NT2/D1 (cell line): ENCODE measurements around the gene KCTD11.

Experiments
- DNase-seq: peaks from one replicate; pipeline ENCODE4 v3.0.0-alpha.2; 2011; ENCODE audit warnings: low read depth, low spot score
- H3K27me3 ChIP-seq: 2 replicates; pipeline ENCODE4 v1.6.0; 2011; ENCODE audit warnings: mild to moderate bottlenecking; ENCODE audit not compliant: insufficient read length, insufficient read depth
- H3K36me3 ChIP-seq: 2 replicates; pipeline ENCODE4 v1.6.1; 2011; ENCODE audit warnings: mild to moderate bottlenecking, low read length, mixed read lengths; ENCODE audit not compliant: insufficient read depth, insufficient read length
- H3K4me1 ChIP-seq: 2 replicates; pipeline ENCODE4 v1.5.1; 2011; ENCODE audit not compliant: insufficient read depth, insufficient read length
- H3K4me3 ChIP-seq: 2 replicates; pipeline ENCODE4 v1.5.1; 2011; ENCODE audit warnings: low read depth; ENCODE audit not compliant: insufficient read length
- H3K9ac ChIP-seq: 2 replicates; pipeline ENCODE4 v1.6.0; 2011; ENCODE audit warnings: low read depth; ENCODE audit not compliant: insufficient read length
- H3K9me3 ChIP-seq: 2 replicates; pipeline ENCODE4 v1.5.1; 2011; ENCODE audit warnings: mild to moderate bottlenecking, low read length; ENCODE audit not compliant: insufficient read depth
- SUZ12 ChIP-seq: IDR thresholded peaks from 2 replicates; pipeline ENCODE4 v1.6.1; 2011; ENCODE audit not compliant: insufficient read length, insufficient read depth; ENCODE audit errors: extremely low read depth
- YY1 ChIP-seq: IDR thresholded peaks from 2 replicates; pipeline ENCODE4 v1.6.1; 2011; ENCODE audit not compliant: insufficient read length, insufficient read depth
- ZNF274 ChIP-seq: IDR thresholded peaks from 2 replicates; pipeline ENCODE4 v1.6.1; 2011; ENCODE audit warnings: mild to moderate bottlenecking, low read depth, low read length

Gene KCTD11

DNA sequence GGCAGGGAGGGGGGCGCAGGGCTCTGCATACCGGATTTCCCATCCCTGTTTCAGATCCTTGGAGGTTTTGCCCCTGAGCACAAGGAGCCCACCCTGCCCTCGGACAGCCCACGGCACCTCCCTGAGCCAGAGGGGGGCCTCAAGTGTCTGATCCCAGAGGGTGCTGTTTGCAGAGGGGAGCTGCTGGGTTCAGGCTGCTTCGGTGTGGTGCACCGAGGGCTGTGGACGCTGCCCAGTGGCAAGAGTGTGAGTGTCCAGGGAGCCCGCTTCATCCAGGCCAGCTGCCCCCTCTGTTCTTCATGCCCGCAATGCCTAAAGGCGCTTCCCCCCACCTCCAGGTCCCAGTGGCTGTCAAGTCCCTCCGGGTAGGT lies 31.4 kb downstream of the KCTD11 start:
- Histone ChIP-seq H3K4me3 (no peak overlapping the region), H3K4me1 (peaks cover 22% of the 10 kb centered on the region), H3K9ac (peak overlapping the region; percentile 57), H3K9me3 (peaks cover 5% of the 10 kb centered on the region; the same call in 1 of the 2 replicates), H3K36me3 (peaks cover 14% of the 10 kb centered on the region), H3K27me3 (peaks cover 45% of the 10 kb centered on the region)
- TF ChIP-seq SUZ12, result no peak
- TF ChIP-seq ZNF274, result no peak
- no peak for TF ChIP-seq YY1
- DNase-seq, result no peak

DNA sequence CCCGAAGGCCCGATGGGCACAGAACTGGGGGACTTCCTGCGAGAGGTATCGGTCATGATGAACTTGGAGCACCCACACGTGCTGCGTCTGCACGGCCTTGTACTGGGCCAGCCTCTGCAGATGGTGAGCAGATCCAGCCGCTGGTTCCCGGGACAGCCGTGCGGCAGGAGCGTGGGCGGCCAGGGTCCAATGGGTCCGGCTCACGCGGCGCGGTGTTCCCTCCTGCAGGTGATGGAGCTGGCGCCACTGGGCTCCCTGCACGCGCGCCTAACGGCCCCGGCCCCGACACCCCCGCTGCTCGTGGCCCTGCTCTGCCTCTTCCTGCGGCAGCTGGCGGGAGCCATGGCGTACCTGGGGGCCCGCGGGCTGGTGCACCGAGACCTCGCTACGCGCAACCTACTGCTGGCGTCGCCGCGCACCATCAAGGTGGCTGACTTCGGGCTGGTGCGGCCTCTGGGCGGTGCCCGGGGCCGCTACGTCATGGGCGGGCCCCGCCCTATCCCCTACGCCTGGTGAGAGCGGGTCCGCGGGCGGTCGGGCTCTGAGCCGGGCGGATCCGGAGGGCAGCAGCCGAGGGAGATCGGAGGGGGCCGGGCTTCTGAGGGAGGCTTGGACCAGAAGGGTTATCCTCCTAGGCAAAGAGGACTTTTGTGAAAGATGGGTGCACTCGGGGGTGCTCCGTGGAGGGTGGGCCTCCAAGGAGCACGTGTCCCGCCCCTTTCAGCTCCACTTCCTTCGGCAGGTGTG lies 32.0 kb downstream of the KCTD11 start:
- no peak for TF ChIP-seq YY1
- Histone ChIP-seq H3K9ac (peak overlapping the region; percentile 77), H3K9me3 (peaks cover 5% of the 10 kb centered on the region; the same call in 1 of the 2 replicates), H3K4me3 (peak overlapping the region; percentile 26), H3K27me3 (peaks cover 45% of the 10 kb centered on the region), H3K4me1 (peaks cover 22% of the 10 kb centered on the region), H3K36me3 (peaks cover 19% of the 10 kb centered on the region)
- no peak for DNase-seq

DNA sequence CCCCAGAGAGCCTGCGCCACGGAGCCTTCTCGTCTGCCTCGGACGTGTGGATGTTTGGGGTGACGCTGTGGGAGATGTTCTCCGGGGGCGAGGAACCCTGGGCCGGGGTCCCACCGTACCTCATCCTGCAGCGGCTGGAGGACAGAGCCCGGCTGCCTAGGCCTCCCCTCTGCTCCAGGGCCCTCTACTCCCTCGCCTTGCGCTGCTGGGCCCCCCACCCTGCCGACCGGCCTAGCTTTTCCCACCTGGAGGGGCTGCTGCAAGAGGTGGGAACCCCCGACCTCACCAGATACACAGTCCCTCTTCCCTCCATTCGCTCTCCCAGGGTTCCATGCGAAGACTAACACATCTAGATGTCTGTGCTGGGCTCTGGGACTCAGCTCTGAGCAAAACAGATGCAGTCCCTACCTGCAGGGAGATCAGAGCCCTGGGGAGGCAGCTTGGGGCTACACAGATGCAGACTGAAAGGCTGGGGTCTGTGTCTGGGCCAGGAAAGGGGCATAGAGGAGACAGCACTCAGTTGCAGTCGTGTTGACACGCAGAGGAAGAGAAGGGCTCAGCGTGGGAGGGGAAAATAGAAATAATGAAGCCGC lies 32.6 kb downstream of the KCTD11 start:
- peaks cover 22% of the 10 kb centered on the region for H3K4me1 ChIP-seq
- no peaks in the 10 kb centered on the region for H3K9me3 ChIP-seq
- H3K36me3 ChIP-seq, result peaks cover 26% of the 10 kb centered on the region
- peaks cover 40% of the 10 kb centered on the region for H3K27me3 ChIP-seq
- peak overlapping the region; percentile 26 for H3K4me3 ChIP-seq
- H3K9ac ChIP-seq, result peak overlapping the region; percentile 77
- TF ChIP-seq YY1 (no peak), ZNF274 (no peak), SUZ12 (no peak)
- no peak for DNase-seq

DNA sequence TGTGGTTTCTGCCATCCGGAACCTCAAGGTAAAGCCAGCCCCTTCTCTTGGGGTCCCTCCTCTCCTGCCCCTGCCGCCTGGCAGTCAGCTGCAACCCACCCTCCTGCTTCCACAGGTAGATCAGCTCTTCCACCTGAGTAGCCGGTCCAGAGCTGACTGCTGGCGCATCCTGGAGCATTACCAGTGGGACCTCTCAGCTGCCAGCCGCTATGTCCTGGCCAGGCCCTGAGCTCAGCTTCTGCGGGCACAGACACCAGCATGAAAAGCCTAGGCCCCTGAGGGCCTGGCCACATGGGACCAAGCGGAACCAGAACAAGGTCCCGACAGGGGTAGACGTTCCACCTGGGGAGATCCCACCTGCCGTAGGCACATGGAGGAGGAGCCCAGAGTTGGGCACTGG lies 36.9 kb downstream of the KCTD11 start:
- Histone ChIP-seq H3K4me3 (no peak overlapping the region), H3K9me3 (no peaks in the 10 kb centered on the region), H3K27me3 (peaks cover under 1% of the 10 kb centered on the region), H3K4me1 (peaks cover 13% of the 10 kb centered on the region), H3K36me3 (peaks cover 57% of the 10 kb centered on the region), H3K9ac (no peak overlapping the region)
- TF ChIP-seq ZNF274 (no peak), YY1 (no peak), SUZ12 (no peak)
- no peak for DNase-seq

- Histone ChIP-seq H3K4me1 (peaks cover 9% of the 10 kb centered on the region), H3K27me3 (no peaks in the 10 kb centered on the region), H3K36me3 (peaks cover 57% of the 10 kb centered on the region), H3K4me3 (no peak overlapping the region), H3K9me3 (no peaks in the 10 kb centered on the region), H3K9ac (no peak overlapping the region)
- no peak for DNase-seq
- TF ChIP-seq YY1 (no peak), SUZ12 (no peak), ZNF274 (no peak)
Measured at GRCh38 chr17:7389924-7390910, 38.3 kb downstream of the KCTD11 start.

DNA sequence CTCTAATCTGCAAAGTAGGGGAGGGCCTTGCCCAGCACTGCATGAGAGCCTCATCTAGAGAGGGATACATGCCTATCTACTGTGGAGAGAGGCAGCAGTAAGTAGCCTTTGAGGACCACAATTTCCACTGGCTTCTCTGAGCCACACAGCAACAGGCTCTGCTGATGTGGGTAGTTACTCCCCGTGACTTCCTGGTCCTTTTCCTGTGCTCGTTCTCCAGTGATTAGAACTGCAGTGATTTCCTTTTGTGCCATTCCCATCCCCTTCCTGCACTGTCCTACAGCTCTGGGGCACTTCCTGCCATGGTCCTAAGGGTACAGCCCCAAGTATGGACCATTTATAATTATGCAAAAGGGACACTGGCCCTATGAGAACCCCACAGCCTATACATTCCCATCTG lies 39.3 kb downstream of the KCTD11 start:
- no peaks in the 10 kb centered on the region for H3K9me3 ChIP-seq
- H3K9ac ChIP-seq, result no peak overlapping the region
- no peak overlapping the region for H3K4me3 ChIP-seq
- H3K4me1 ChIP-seq, result peaks cover 9% of the 10 kb centered on the region
- DNase-seq, result no peak
- H3K27me3 ChIP-seq, result no peaks in the 10 kb centered on the region
- peaks cover 57% of the 10 kb centered on the region for H3K36me3 ChIP-seq
- no peak for TF ChIP-seq YY1
- no peak for TF ChIP-seq SUZ12
- no peak for TF ChIP-seq ZNF274
